ENCODE data around the gene CTSH. TPM values are rescaled to one million over a fixed set of nuclear protein-coding genes. Genes with fewer than 3 reads are reported as not detected.

The CTSH gene
- total RNA-seq, 1 experiment from 2014 or later, result 146 TPM

DNA sequence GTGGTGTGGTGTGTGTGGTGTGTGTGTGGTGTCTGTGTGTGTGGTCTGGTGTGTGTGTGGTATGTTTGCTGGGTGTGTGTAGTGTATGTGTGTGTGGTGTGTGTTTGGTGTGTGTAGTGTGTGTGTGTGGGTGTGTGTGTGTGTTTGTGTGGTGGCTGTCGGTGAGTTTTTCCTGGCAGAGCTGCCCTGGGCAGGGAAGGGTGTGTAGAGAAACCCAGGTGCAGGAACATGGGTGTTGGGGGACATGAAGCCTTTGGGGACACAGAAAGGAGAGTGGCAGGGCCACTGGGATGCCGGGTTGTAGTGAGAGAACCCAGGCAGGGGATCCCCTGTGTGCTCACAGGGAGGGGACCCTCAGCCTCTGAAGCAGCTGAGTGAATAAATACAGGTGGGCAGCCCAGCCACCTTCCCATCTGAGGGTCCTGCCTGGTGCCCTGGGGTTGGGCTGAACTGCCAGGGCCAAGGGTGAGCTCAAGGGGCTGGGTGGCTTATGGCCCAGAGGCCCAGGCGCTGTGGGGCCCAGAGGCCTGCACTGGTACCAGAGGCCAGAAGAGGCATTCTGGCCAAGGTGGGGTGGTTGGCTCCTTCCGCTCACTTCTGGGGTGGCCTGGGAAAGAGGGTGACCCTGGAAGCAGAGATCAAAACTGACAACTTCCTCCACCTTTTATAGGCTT, 48.5 kb upstream of the CTSH start:
- no peak for DNase-seq

GRCh38 chr15:78992416-78993256, 47.8 kb upstream of the CTSH start:
- intact Hi-C loops (cut with micrococcal nuclease), result no loop called here
- DNase-seq, result no peak
- Histone ChIP-seq H3K9ac (ENCODE audit: low read length) (no peak overlapping the region), H3K4me1 (ENCODE audit: insufficient read depth, low read length) (peaks cover 15% of the 10 kb centered on the region), H3K9me3 (ENCODE audit: low read length) (no peaks in the 10 kb centered on the region), H3K79me2 (ENCODE audit: low read length) (no peaks in the 10 kb centered on the region), H3F3A (ENCODE audit: low read length, unreplicated experiment) (no peaks in the 10 kb centered on the region), H4K20me1 (ENCODE audit: low read length) (no peaks in the 10 kb centered on the region), H3K36me3 (ENCODE audit: low read depth, low read length) (no peaks in the 10 kb centered on the region), H3K27me3 (ENCODE audit: low read length) (no peaks in the 10 kb centered on the region), H3K27ac (ENCODE audit: low read length) (no peak overlapping the region), H2AFZ (ENCODE audit: low read length) (no peak overlapping the region), H3K4me3 (ENCODE audit: low read length) (no peak overlapping the region), H3K9me2 (replicated peaks; ENCODE audit: low read length) (no peaks in the 10 kb centered on the region), H3K4me2 (ENCODE audit: low read length) (no peak overlapping the region)
- POLR2A ChIA-PET (ENCODE audit: unreplicated experiment), result no interaction called here
- TF ChIP-seq EZH2 (IDR thresholded peaks at IDR 0.05; ENCODE audit: low read length, unreplicated experiment), result no peak
- TF ChIP-seq EZH2phosphoT487 (IDR thresholded peaks at IDR 0.05; ENCODE audit: borderline replicate concordance, low read length), result no peak
- no peak for TF ChIP-seq CTCF (conservative IDR thresholded peaks at IDR 0.05; ENCODE audit: low read depth, low read length)
- no peak for ATAC-seq
- CTCF ChIA-PET, result no interaction called here
- no TSS peak for BruUV-seq (replicated peaks)

More for the DNA sequence above, 48.5 kb upstream of the CTSH start:
- TF ChIP-seq EZH2 (IDR thresholded peaks at IDR 0.05; ENCODE audit: low read length, unreplicated experiment), result no peak
- TF ChIP-seq EZH2phosphoT487 (IDR thresholded peaks at IDR 0.05; ENCODE audit: borderline replicate concordance, low read length), result no peak
- no peak for TF ChIP-seq CTCF (conservative IDR thresholded peaks at IDR 0.05; ENCODE audit: low read depth, low read length)
- Histone ChIP-seq H3K4me1 (ENCODE audit: insufficient read depth, low read length) (peaks cover 12% of the 10 kb centered on the region), H3K4me2 (ENCODE audit: low read length) (no peak overlapping the region), H3K9me3 (ENCODE audit: low read length) (no peaks in the 10 kb centered on the region), H4K20me1 (ENCODE audit: low read length) (no peaks in the 10 kb centered on the region), H2AFZ (ENCODE audit: low read length) (no peak overlapping the region), H3K4me3 (ENCODE audit: low read length) (no peak overlapping the region), H3K36me3 (ENCODE audit: low read depth, low read length) (no peaks in the 10 kb centered on the region), H3K9ac (ENCODE audit: low read length) (no peak overlapping the region), H3K27ac (ENCODE audit: low read length) (no peak overlapping the region), H3K9me2 (replicated peaks; ENCODE audit: low read length) (no peaks in the 10 kb centered on the region), H3F3A (ENCODE audit: low read length, unreplicated experiment) (no peaks in the 10 kb centered on the region), H3K79me2 (ENCODE audit: low read length) (no peaks in the 10 kb centered on the region), H3K27me3 (ENCODE audit: low read length) (no peaks in the 10 kb centered on the region)
- ChIA-PET CTCF (no interaction called here), POLR2A (ENCODE audit: unreplicated experiment) (no interaction called here)
- ATAC-seq, result no peak
- intact Hi-C loops (cut with micrococcal nuclease), result no loop called here
- no TSS peak for BruUV-seq (replicated peaks)

- POLR2A ChIA-PET (ENCODE audit: unreplicated experiment), result no interaction called here
- intact Hi-C loops (cut with micrococcal nuclease), result no loop called here
Measured at GRCh38 chr15:78991879-78992278, 47.0 kb upstream of the CTSH start.

More at GRCh38 chr15:78991879-78992278, 47.0 kb upstream of the CTSH start:
- H3K4me2 ChIP-seq (ENCODE audit: low read length), result no peak overlapping the region
- no peak for ATAC-seq
- H3K9me2 ChIP-seq (replicated peaks; ENCODE audit: low read length), result no peaks in the 10 kb centered on the region
- H3K79me2 ChIP-seq (ENCODE audit: low read length), result no peaks in the 10 kb centered on the region
- no peak overlapping the region for H2AFZ ChIP-seq (ENCODE audit: low read length)
- no TSS peak for BruUV-seq (replicated peaks)
- no peak overlapping the region for H3K27ac ChIP-seq (ENCODE audit: low read length)
- peaks cover 15% of the 10 kb centered on the region for H3K4me1 ChIP-seq (ENCODE audit: insufficient read depth, low read length)
- H3F3A ChIP-seq (ENCODE audit: low read length, unreplicated experiment), result no peaks in the 10 kb centered on the region
- no peaks in the 10 kb centered on the region for H3K9me3 ChIP-seq (ENCODE audit: low read length)
- TF ChIP-seq EZH2 (IDR thresholded peaks at IDR 0.05; ENCODE audit: low read length, unreplicated experiment) (no peak), CTCF (conservative IDR thresholded peaks at IDR 0.05; ENCODE audit: low read depth, low read length) (no peak), EZH2phosphoT487 (IDR thresholded peaks at IDR 0.05; ENCODE audit: borderline replicate concordance, low read length) (no peak)
- no peak for DNase-seq
- H4K20me1 ChIP-seq (ENCODE audit: low read length), result no peaks in the 10 kb centered on the region
- no peak overlapping the region for H3K4me3 ChIP-seq (ENCODE audit: low read length)
- H3K27me3 ChIP-seq (ENCODE audit: low read length), result no peaks in the 10 kb centered on the region
- CTCF ChIA-PET, result no interaction called here
- no peaks in the 10 kb centered on the region for H3K36me3 ChIP-seq (ENCODE audit: low read depth, low read length)
- H3K9ac ChIP-seq (ENCODE audit: low read length), result no peak overlapping the region
